Omental fat pad (tissue), 4 donors: Measurements from ENCODE around the gene KDM4D. TPM values are rescaled to one million over a fixed set of nuclear protein-coding genes. Genes with fewer than 3 reads are reported as not detected.
"Not testable (repeated sequence)": the region's sequence is repeated elsewhere in the genome, so short reads cannot be mapped to it uniquely, and the experiment has no call there.

Experiments
- ATAC-seq: fragments of 150-250 bp; one replicate; pipeline ENCODE4 v1.9.1; 2016; ENCODE audit warnings: mild to moderate bottlenecking, moderate library complexity; ENCODE audit not compliant: low FRiP score
- DNase-seq: peaks from one replicate; pipeline ENCODE4 v3.0.0-alpha.2; 2019; ENCODE audit warnings: low spot score
- CTCF ChIP-seq, 3 donors: fragments of 450-650 bp; IDR thresholded peaks; one replicate each; pipeline ENCODE4 v1.5.1; 2016 to 2017; ENCODE audit warnings: antibody characterized with exemption in 3 of 3, mild to moderate bottlenecking in 3 of 3, moderate library complexity in 2 of 3
- total RNA-seq, 4 donors: library from RNA; depleted of rRNA; stranded (reverse); fragments of >200 nt; gene quantifications; one replicate each; pipeline ENCODE4 v1.1.0, GENCODE V29; 2016

Gene KDM4D
- total RNA-seq, 4 donors from 2014 or later: 0.24 to 0.93 (median 0.69) TPM

GRCh38 chr11:94928117-94928990 lies 45.2 kb upstream of the KDM4D start:
- DNase-seq: no peak
- TF ChIP-seq CTCF (IDR thresholded peaks at IDR 0.05): no peak
- no peak for ATAC-seq

GRCh38 chr11:94932072-94932471 lies 41.4 kb upstream of the KDM4D start:
- not testable (repeated sequence) for DNase-seq, ATAC-seq

GRCh38 chr11:94932503-94932902 lies 41.0 kb upstream of the KDM4D start:
- DNase-seq (no peak), ATAC-seq (no peak)
- no peak for TF ChIP-seq CTCF (IDR thresholded peaks at IDR 0.05)

- no peak for DNase-seq
- no peak for TF ChIP-seq CTCF (IDR thresholded peaks at IDR 0.05)
- no peak for ATAC-seq
Measured at GRCh38 chr11:94933223-94934130, 40.0 kb upstream of the KDM4D start.

GRCh38 chr11:94934362-94934761 lies 39.1 kb upstream of the KDM4D start:
- ATAC-seq (peak; percentile 21), DNase-seq (no peak)
- TF ChIP-seq CTCF (IDR thresholded peaks at IDR 0.05): no peak

- DNase-seq: no peak
- ATAC-seq: no peak
- TF ChIP-seq CTCF (IDR thresholded peaks at IDR 0.05): no peak
Measured at GRCh38 chr11:94934846-94935245, 38.7 kb upstream of the KDM4D start.
